ENCODE results near the gene ZNF609. TPM values are rescaled to one million over a fixed set of nuclear protein-coding genes. Genes with fewer than 3 reads are reported as not detected.

ZNF609 gene
- total RNA-seq, 1 donor from 2014 or later = 15.3 TPM

- no peak for DNase-seq (ENCODE audit: low spot score)
- intact Hi-C loops (cut with DNase I) = no loop called here
Observed at GRCh38 chr15:64452988-64453688, 7.2 kb upstream of the ZNF609 start.

- intact Hi-C loops (cut with DNase I) = no loop called here
- DNase-seq (ENCODE audit: low spot score) = no peak
Observed at GRCh38 chr15:64453689-64454037, 6.7 kb upstream of the ZNF609 start.

GRCh38 chr15:64454282-64454681, 6.1 kb upstream of the ZNF609 start:
- no peak for DNase-seq (ENCODE audit: low spot score)
- intact Hi-C loops (cut with DNase I) = no loop called here

- intact Hi-C loops (cut with DNase I) = no loop called here
- no peak for DNase-seq (ENCODE audit: low spot score)
Observed at GRCh38 chr15:64455961-64456371, 4.4 kb upstream of the ZNF609 start.

- no peak for DNase-seq (ENCODE audit: low spot score)
- intact Hi-C loops (cut with DNase I) = no loop called here
Observed at GRCh38 chr15:64456634-64457108, 3.7 kb upstream of the ZNF609 start.

- intact Hi-C loops (cut with DNase I) = no loop called here
- no peak for DNase-seq (ENCODE audit: low spot score)
Observed at GRCh38 chr15:64459066-64459781, 1.2 kb upstream of the ZNF609 start.

- intact Hi-C loops (cut with DNase I) = loop anchor here (1.0 to 10.0 kb wide), 2 partner anchors 74 to 956 kb away; partner anchors contain the start of genes TRIP4 and USP3
- DNase-seq (ENCODE audit: low spot score) = no peak
Observed at GRCh38 chr15:64460724-64461720, 644 bp downstream of the ZNF609 start.

GRCh38 chr15:64461721-64462162, 1.4 kb downstream of the ZNF609 start:
- intact Hi-C loops (cut with DNase I) = loop anchor here (10.0 kb wide), 1 partner anchor 957 kb away; the partner anchor contains the start of gene USP3
- no peak for DNase-seq (ENCODE audit: low spot score)

- intact Hi-C loops (cut with DNase I) = loop anchor here (10.0 kb wide), 1 partner anchor 958 kb away; the partner anchor contains the start of gene USP3
- no peak for DNase-seq (ENCODE audit: low spot score)
Observed at GRCh38 chr15:64462492-64462891, 2.1 kb downstream of the ZNF609 start.

GRCh38 chr15:64464276-64465005, 4.1 kb downstream of the ZNF609 start:
- no peak for DNase-seq (ENCODE audit: low spot score)
- intact Hi-C loops (cut with DNase I) = loop anchor here (10.0 kb wide), 1 partner anchor 960 kb away; the partner anchor contains the start of gene USP3

GRCh38 chr15:64466408-64467141, 6.2 kb downstream of the ZNF609 start:
- no peak for DNase-seq (ENCODE audit: low spot score)
- intact Hi-C loops (cut with DNase I) = loop anchor here (10.0 kb wide), 1 partner anchor 962 kb away; the partner anchor contains the start of gene USP3

- intact Hi-C loops (cut with DNase I) = no loop called here
- DNase-seq (ENCODE audit: low spot score) = no peak
Observed at GRCh38 chr15:64472161-64472560, 11.8 kb downstream of the ZNF609 start.

GRCh38 chr15:64474846-64475245, 14.5 kb downstream of the ZNF609 start:
- intact Hi-C loops (cut with DNase I) = no loop called here
- no peak for DNase-seq (ENCODE audit: low spot score)

- intact Hi-C loops (cut with DNase I) = no loop called here
- DNase-seq (ENCODE audit: low spot score) = no peak
Observed at GRCh38 chr15:64476550-64476949, 16.2 kb downstream of the ZNF609 start.

GRCh38 chr15:64478863-64479262, 18.5 kb downstream of the ZNF609 start:
- DNase-seq (ENCODE audit: low spot score) = no peak
- intact Hi-C loops (cut with DNase I) = no loop called here

- DNase-seq (ENCODE audit: low spot score) = no peak
- intact Hi-C loops (cut with DNase I) = no loop called here
Observed at GRCh38 chr15:64480891-64481290, 20.5 kb downstream of the ZNF609 start.

- DNase-seq (ENCODE audit: low spot score) = no peak
- intact Hi-C loops (cut with DNase I) = no loop called here
Observed at GRCh38 chr15:64483749-64484148, 23.4 kb downstream of the ZNF609 start.

- intact Hi-C loops (cut with DNase I) = no loop called here
- no peak for DNase-seq (ENCODE audit: low spot score)
Observed at GRCh38 chr15:64485796-64486195, 25.4 kb downstream of the ZNF609 start.
